ENCODE measurements around the gene IL1RAP.

DNA sequence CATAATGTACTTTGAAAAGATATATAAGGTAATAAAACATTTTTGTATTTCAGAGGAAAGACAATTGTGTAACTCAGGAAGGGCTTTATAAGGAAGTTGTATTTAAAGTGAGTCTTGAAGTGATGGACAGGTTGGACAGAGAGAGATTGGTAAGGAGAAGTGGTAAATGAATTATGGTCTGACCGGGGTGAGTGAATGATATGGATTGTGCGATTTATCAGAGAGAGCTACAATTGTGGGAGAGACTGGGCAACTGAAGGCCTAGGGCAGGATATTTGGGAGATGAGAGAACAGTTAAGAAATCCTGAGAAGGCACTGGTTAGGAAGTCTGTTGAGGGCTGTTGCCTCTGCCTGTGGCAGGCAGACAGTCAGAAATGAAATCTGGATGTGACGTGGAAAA, 14.8 kb downstream of the IL1RAP start:
- no peak for TF ChIP-seq POLR2A (IDR thresholded peaks at IDR 0.05)
- no peak for TF ChIP-seq CTCF (IDR thresholded peaks at IDR 0.05)
